Activated T-helper 9 cell treated with anti-CD3 and anti-CD28 coated beads, Interleukin-2, amount 50 U/mL, for 16 hours (primary cell): Measurements from ENCODE around the gene APCDD1L.

Source experiments
- DNase-seq: peaks from one replicate; pipeline ENCODE4 v3.0.0-alpha.2; 2020; ENCODE audit warnings: low read depth

APCDD1L gene

GRCh38 chr20:58492074-58492718, 23.0 kb downstream of the APCDD1L start:
- no peak for DNase-seq

GRCh38 chr20:58486207-58486606, 29.0 kb downstream of the APCDD1L start:
- no peak for DNase-seq

- no peak for DNase-seq
Observed at GRCh38 chr20:58485393-58485792, 29.8 kb downstream of the APCDD1L start.

GRCh38 chr20:58483470-58483869, 31.7 kb downstream of the APCDD1L start:
- DNase-seq, result no peak

GRCh38 chr20:58483051-58483450, 32.1 kb downstream of the APCDD1L start:
- DNase-seq, result no peak

GRCh38 chr20:58482416-58482815, 32.8 kb downstream of the APCDD1L start:
- no peak for DNase-seq

- DNase-seq, result no peak
Observed at GRCh38 chr20:58481481-58482021, 33.6 kb downstream of the APCDD1L start.

GRCh38 chr20:58480551-58481336, 34.5 kb downstream of the APCDD1L start:
- no peak for DNase-seq

- DNase-seq, result no peak
Observed at GRCh38 chr20:58479726-58480440, 35.3 kb downstream of the APCDD1L start.

- DNase-seq, result no peak
Observed at GRCh38 chr20:58478141-58478805, 36.9 kb downstream of the APCDD1L start.

- no peak for DNase-seq
Observed at GRCh38 chr20:58475466-58475865, 39.7 kb downstream of the APCDD1L start.

- DNase-seq, result no peak
Observed at GRCh38 chr20:58473453-58474425, 41.5 kb downstream of the APCDD1L start.

- no peak for DNase-seq
Observed at GRCh38 chr20:58472273-58473018, 42.8 kb downstream of the APCDD1L start.

GRCh38 chr20:58471193-58472164, 43.7 kb downstream of the APCDD1L start:
- DNase-seq, result no peak

GRCh38 chr20:58470336-58471192, 44.6 kb downstream of the APCDD1L start:
- DNase-seq, result no peak

GRCh38 chr20:58469616-58470015, 45.6 kb downstream of the APCDD1L start:
- DNase-seq, result no peak

GRCh38 chr20:58467572-58468527, 47.3 kb downstream of the APCDD1L start:
- DNase-seq, result no peak
